ENCODE results near the gene DGKD.

Gene DGKD

GRCh38 chr2:233464056-233464455 lies 109.8 kb downstream of the DGKD start:
- no peak for DNase-seq

- DNase-seq: no peak
Observed at GRCh38 chr2:233464531-233465240, 110.4 kb downstream of the DGKD start.

GRCh38 chr2:233466991-233467603 lies 112.8 kb downstream of the DGKD start:
- no peak for DNase-seq

- DNase-seq: no peak
Observed at GRCh38 chr2:233468047-233468740, 113.9 kb downstream of the DGKD start.

- no peak for DNase-seq
Observed at GRCh38 chr2:233468741-233469110, 114.4 kb downstream of the DGKD start.

- DNase-seq: no peak
Observed at GRCh38 chr2:233469261-233470010, 115.1 kb downstream of the DGKD start.

- DNase-seq: no peak
Observed at GRCh38 chr2:233470011-233470687, 115.9 kb downstream of the DGKD start.

GRCh38 chr2:233470839-233471238 lies 116.5 kb downstream of the DGKD start:
- no peak for DNase-seq

- DNase-seq: no peak
Observed at GRCh38 chr2:233471291-233472035, 117.2 kb downstream of the DGKD start.

GRCh38 chr2:233473386-233473791 lies 119.1 kb downstream of the DGKD start:
- DNase-seq: no peak

- no peak for DNase-seq
Observed at GRCh38 chr2:233473878-233474277, 119.6 kb downstream of the DGKD start.

GRCh38 chr2:233474308-233475160 lies 120.2 kb downstream of the DGKD start:
- DNase-seq: no peak

GRCh38 chr2:233476063-233476410 lies 121.7 kb downstream of the DGKD start:
- no peak for DNase-seq

GRCh38 chr2:233476651-233477547 lies 122.6 kb downstream of the DGKD start:
- DNase-seq: no peak

- no peak for DNase-seq
Observed at GRCh38 chr2:233477548-233478433, 123.5 kb downstream of the DGKD start.

GRCh38 chr2:233479616-233480489 lies 125.6 kb downstream of the DGKD start:
- no peak for DNase-seq

GRCh38 chr2:233480490-233481202 lies 126.4 kb downstream of the DGKD start:
- peak; percentile 8 for DNase-seq

All from NCI-H2227 treated with DMSO at 0.1 percent for 48 hours (cell line).